A549 (cell line): Measurements from ENCODE around the gene RHOJ. TPM values are rescaled to one million over a fixed set of nuclear protein-coding genes. Genes with fewer than 3 reads are reported as not detected.

Experiments
- ATAC-seq, 2 experiments: fragments of 200-7000 bp in 1 of 2; fragments of >200 bp in 1 of 2; cut with Nextera tagmentation in 1 of 2; cut with Tn5 transposase in 1 of 2; 3 replicates each; pipeline versions ENCODE4 v1.8.0 to v1.9.1; 2018 to 2020; ENCODE audit warnings: mild to moderate bottlenecking in 1 of 2, moderate library complexity in 1 of 2
- CTCF ChIA-PET: fragments of 300-600 bp; sonication (Branson Sonifier 250); formaldehyde crosslinking; extraction: SDS; loops from one replicate; lab custom pipeline; 2021; ENCODE audit warnings: antibody characterized with exemption, inconsistent platforms; lab: Yijun Ruan, JAX
- POLR2A ChIA-PET: fragments of 350-600 bp; formaldehyde crosslinking; extraction: SDS; loops from one replicate; lab custom pipeline; 2021; ENCODE audit warnings: antibody characterized with exemption, inconsistent platforms; lab: Yijun Ruan, JAX
- DNase-seq, 2 experiments: peaks; one replicate each; pipeline versions ENCODE4 v3.0.0 to v3.0.0-alpha.2; 2011 to 2016; ENCODE audit warnings: low read depth in 1 of 2, low spot score in 1 of 2
- FAIRE-seq: peaks from 2 replicates; lab custom pipeline; 2011; peaks lifted over from hg19 to GRCh38; lab: Jason Lieb, UNC
- H3K27ac ChIP-seq, 2 experiments: fragments of >200 bp; sonication (Bioruptor Twin); formaldehyde crosslinking; 3 replicates each; pipeline ENCODE4 v1.5.1; 2016 to 2017
- H3K4me1 ChIP-seq: fragments of >200 bp; sonication (Bioruptor Twin); formaldehyde crosslinking; 3 replicates; pipeline ENCODE4 v1.6.1; 2016
- H3K4me2 ChIP-seq: fragments of >200 bp; sonication (Bioruptor Twin); formaldehyde crosslinking; 3 replicates; pipeline ENCODE4 v1.6.1; 2016
- H3K4me3 ChIP-seq: fragments of >200 bp; sonication (Bioruptor Twin); formaldehyde crosslinking; 3 replicates; pipeline ENCODE4 v1.5.1; 2016
- H3K9me3 ChIP-seq: fragments of >200 bp; sonication (Bioruptor Twin); formaldehyde crosslinking; 3 replicates; pipeline ENCODE4 v1.6.1; 2016
- BCL3 ChIP-seq: fragments of >200 bp; sonication (Bioruptor Twin); formaldehyde crosslinking; IDR thresholded peaks from 3 replicates; pipeline ENCODE4 v1.6.1; 2016
- BHLHE40 ChIP-seq: IDR thresholded peaks from 2 replicates; pipeline ENCODE4 v1.6.1; 2012; ENCODE audit warnings: low read depth, low read length, inconsistent platforms
- CHD4 ChIP-seq: fragments of 200-600 bp; sonication (generic); IDR thresholded peaks from 2 replicates; pipeline ENCODE4 v1.6.1; 2016; ENCODE audit warnings: antibody characterized with exemption, mild to moderate bottlenecking, borderline replicate concordance
- EHMT2 ChIP-seq: fragments of 200-600 bp; sonication (generic); IDR thresholded peaks from 2 replicates; pipeline ENCODE4 v1.6.1; 2016; ENCODE audit warnings: antibody characterized with exemption, low read depth, mild to moderate bottlenecking, moderate library complexity
- FOSL2 ChIP-seq, 2 experiments: fragments of 450-650 bp in 1 of 2; fragments of >200 bp in 1 of 2; sonication (Bioruptor Twin) in 1 of 2; formaldehyde crosslinking; IDR thresholded peaks; 2 replicates each; pipeline versions ENCODE4 v1.5.0 to v1.6.1; 2016 to 2020; ENCODE audit warnings: mild to moderate bottlenecking in 1 of 2, moderate library complexity in 1 of 2
- FOXS1 ChIP-seq: fragments of 250-450 bp; sonication (Bioruptor Pico); IDR thresholded peaks from 2 replicates; pipeline ENCODE4 v1.5.0; 2020; ENCODE audit warnings: mild to moderate bottlenecking, moderate library complexity
- HDAC2 ChIP-seq: fragments of 200-600 bp; sonication (generic); IDR thresholded peaks from 2 replicates; pipeline ENCODE4 v1.6.1; 2016
- HEYL ChIP-seq: fragments of 250-450 bp; sonication (Bioruptor Pico); IDR thresholded peaks from 2 replicates; pipeline ENCODE4 v1.8.0; 2021; ENCODE audit warnings: mild to moderate bottlenecking, moderate library complexity
- HMGXB4 ChIP-seq: fragments of 250-450 bp; sonication (Bioruptor Pico); IDR thresholded peaks from 2 replicates; pipeline ENCODE4 v1.5.0; 2021; ENCODE audit warnings: mild to moderate bottlenecking, moderate library complexity, borderline replicate concordance
- HOXB13 ChIP-seq: fragments of 250-450 bp; sonication (Bioruptor Pico); IDR thresholded peaks from 2 replicates; pipeline ENCODE4 v1.5.0; 2020; ENCODE audit warnings: low read depth, mild to moderate bottlenecking, moderate library complexity
- JUNB ChIP-seq: fragments of >200 bp; sonication (Bioruptor Twin); formaldehyde crosslinking; IDR thresholded peaks from 2 replicates; pipeline ENCODE4 v1.6.1; 2016
- KDM1A ChIP-seq: fragments of 200-600 bp; sonication (generic); IDR thresholded peaks from 2 replicates; pipeline ENCODE4 v1.6.1; 2016; ENCODE audit warnings: low read depth, mild to moderate bottlenecking
- KDM5A ChIP-seq: fragments of 200-600 bp; sonication (generic); IDR thresholded peaks from 2 replicates; pipeline ENCODE4 v1.6.1; 2016; ENCODE audit warnings: antibody characterized with exemption, mild to moderate bottlenecking
- MAX ChIP-seq: IDR thresholded peaks from 2 replicates; pipeline ENCODE4 v1.6.1; 2012
- NFE2L2 ChIP-seq: fragments of 150-350 bp; conservative IDR thresholded peaks from 2 replicates; pipeline ENCODE4 v1.6.1; 2014; ENCODE audit warnings: low read length
- PHF8 ChIP-seq: fragments of 200-600 bp; sonication (generic); IDR thresholded peaks from 2 replicates; pipeline ENCODE4 v1.6.1; 2016; ENCODE audit warnings: low read depth, mild to moderate bottlenecking, antibody characterized with exemption, moderate library complexity, borderline replicate concordance
- RAD21 ChIP-seq, 2 experiments: fragments of >200 bp in 1 of 2; sonication (Bioruptor Twin) in 1 of 2; formaldehyde crosslinking in 1 of 2; IDR thresholded peaks in 1 of 2; conservative IDR thresholded peaks in 1 of 2; 2 replicates in 1 of 2; 3 replicates in 1 of 2; pipeline ENCODE4 v1.6.1; 2012 to 2018; ENCODE audit warnings: inconsistent platforms in 1 of 2
- RARB ChIP-seq: fragments of 250-450 bp; sonication (Bioruptor Pico); IDR thresholded peaks from 2 replicates; pipeline ENCODE4 v1.8.0; 2021; ENCODE audit warnings: mild to moderate bottlenecking, moderate library complexity
- REST ChIP-seq: fragments of 200-600 bp; sonication (generic); IDR thresholded peaks from 2 replicates; pipeline ENCODE4 v1.6.1; 2016; ENCODE audit warnings: antibody characterized with exemption, mild to moderate bottlenecking, moderate library complexity
- RFX5 ChIP-seq: fragments of 450-650 bp; IDR thresholded peaks from 2 replicates; pipeline ENCODE4 v1.7.1; 2014; ENCODE audit warnings: antibody characterized with exemption, mild to moderate bottlenecking, moderate library complexity
- SMC3 ChIP-seq: fragments of >200 bp; sonication (Bioruptor Twin); formaldehyde crosslinking; IDR thresholded peaks from 3 replicates; pipeline ENCODE4 v1.6.1; 2018; ENCODE audit warnings: inconsistent platforms
- ZFP36 ChIP-seq: fragments of 450-650 bp; IDR thresholded peaks from 2 replicates; pipeline ENCODE4 v1.6.1; 2014; ENCODE audit warnings: borderline replicate concordance; ENCODE audit not compliant: partially characterized antibody
- WGBS: methylation state at CpG from one replicate; pipeline ENCODE4 v1.1.6; 2017; ENCODE audit errors: missing lambda C conversion rate; 5-methylcytosine and 5-hydroxymethylcytosine counted together
- polyA plus RNA-seq, 4 experiments: library from polyadenylated mRNA; depleted of rRNA in 3 of 4; stranded (reverse); fragments of >200 nt; fragmentation: RNase III in 1 of 4; extraction: RNeasy Plus Mini Kit Qiagen cat#74134 plus additional on column Dnase treatment in 1 of 4; gene quantifications; 2 replicates in 3 of 4; 3 replicates in 1 of 4; pipeline ENCODE4 v1.2.3, GENCODE V29; 2011 to 2017

The RHOJ gene
- polyA plus RNA-seq, 2 of the 4 experiments (the other 2 are of a cell fraction) = not detected

GRCh38 chr14:63326840-63327239, 122.6 kb downstream of the RHOJ start:
- 46% methylated on average over 5 of the region's 5 CpGs for WGBS

GRCh38 chr14:63328787-63329737, 124.8 kb downstream of the RHOJ start:
- 50% methylated on average over 6 of the region's 6 CpGs for WGBS
- Histone ChIP-seq H3K4me2 (no peak overlapping the region), H3K4me3 (no peak overlapping the region), H3K9me3 (no peaks in the 10 kb centered on the region), H3K4me1 (no peaks in the 10 kb centered on the region), H3K27ac (no peak overlapping the region)
- ChIA-PET POLR2A (no interaction called here), CTCF (no interaction called here)
- DNase-seq (no peak), ATAC-seq (no peak), FAIRE-seq (no peak)
- no peak for TF ChIP-seq RARB (CRISPR knock-in tag)
- TF ChIP-seq HMGXB4 (CRISPR knock-in tag) = no peak
- no peak for TF ChIP-seq JUNB
- TF ChIP-seq HEYL (CRISPR knock-in tag) = no peak
- TF ChIP-seq KDM1A = no peak
- no peak for TF ChIP-seq BHLHE40
- no peak for TF ChIP-seq FOSL2 (IDR thresholded peaks at IDR 0.05)
- no peak for TF ChIP-seq FOSL2 (CRISPR knock-in tag; IDR thresholded peaks at IDR 0.05)
- no peak for TF ChIP-seq MAX
- no peak for TF ChIP-seq EHMT2
- TF ChIP-seq KDM5A = no peak

More at GRCh38 chr14:63326840-63327239, 122.6 kb downstream of the RHOJ start:
- ChIA-PET CTCF (no interaction called here), POLR2A (no interaction called here)
- DNase-seq (no peak), ATAC-seq (no peak), FAIRE-seq (no peak)
- no peak overlapping the region for H3K4me2 ChIP-seq
- H3K27ac ChIP-seq = no peak overlapping the region
- TF ChIP-seq NFE2L2 (no peak), SMC3 (no peak), HDAC2 (no peak), HMGXB4 (CRISPR knock-in tag) (no peak), CHD4 (no peak)
- H3K4me1 ChIP-seq = no peaks in the 10 kb centered on the region
- no peaks in the 10 kb centered on the region for H3K9me3 ChIP-seq
- no peak overlapping the region for H3K4me3 ChIP-seq

- peaks cover 7% of the 10 kb centered on the region; the same call in 1 of the 3 replicates for H3K4me1 ChIP-seq
- peak; percentile 30 to 49; a peak in 2 of 6 replicates for ATAC-seq
- POLR2A ChIA-PET = no interaction called here
- CTCF ChIA-PET = interaction anchor here (0.6 kb wide), 1 partner anchor 69 kb away, joined by 3 read pairs; no protein-coding TSS in a partner anchor
- H3K4me2 ChIP-seq = peak overlapping the region; percentile 32
- H3K9me3 ChIP-seq = no peaks in the 10 kb centered on the region
- H3K4me3 ChIP-seq = no peak overlapping the region
- DNase-seq = peak in 1 of 2 experiments; percentile 23
- no peak for FAIRE-seq
- no peak overlapping the region for H3K27ac ChIP-seq
- 31% methylated on average over 7 of the region's 7 CpGs for WGBS
- TF ChIP-seq RFX5 (no peak), RAD21 (conservative IDR thresholded peaks at IDR 0.05 in 1 of 2, IDR thresholded peaks at IDR 0.05 in 1 of 2) (no peak), FOXS1 (CRISPR knock-in tag) (no peak), REST (no peak), BCL3 (no peak), ZFP36 (no peak), HEYL (CRISPR knock-in tag) (no peak), CHD4 (no peak), SMC3 (no peak), PHF8 (no peak), FOSL2 (IDR thresholded peaks at IDR 0.05) (no peak), FOSL2 (CRISPR knock-in tag; IDR thresholded peaks at IDR 0.05) (no peak), HOXB13 (CRISPR knock-in tag) (no peak)
Observed at GRCh38 chr14:63342371-63342770, 138.1 kb downstream of the RHOJ start.
